WTC11 (cell line): Measurements from ENCODE around the gene RACGAP1. TPM values are rescaled to one million over a fixed set of nuclear protein-coding genes. Genes with fewer than 3 reads are reported as not detected.

Experiments used
- ATAC-seq: fragments of 200-7000 bp; cut with Tn5 transposase; 2 replicates; pipeline ENCODE4 v1.10.0; 2021; ENCODE audit warnings: mild to moderate bottlenecking, moderate library complexity
- CTCF ChIA-PET: fragments of 300-600 bp; sonication (Branson Sonifier 250); formaldehyde crosslinking; loops from one replicate; lab custom pipeline; 2021; ENCODE audit warnings: antibody characterized with exemption; lab: Charles Lee
- POLR2A ChIA-PET: fragments of 350-600 bp; sonication (Branson Sonifier 250); formaldehyde crosslinking; loops from one replicate; lab custom pipeline; 2021; ENCODE audit warnings: antibody characterized with exemption; lab: Charles Lee
- DNase-seq: peaks from one replicate; pipeline ENCODE4 v3.0.0; 2021; ENCODE audit warnings: low spot score
- H3K27ac Mint-ChIP-seq: 2 replicates; pipeline ENCODE4 v1.8.0; 2021; ENCODE audit warnings: mixed read lengths
- H3K27me3 Mint-ChIP-seq: 2 replicates; pipeline ENCODE4 v1.8.0; 2021; ENCODE audit warnings: low read depth, mild to moderate bottlenecking, moderate library complexity, mixed read lengths
- H3K36me3 Mint-ChIP-seq: 2 replicates; pipeline ENCODE4 v1.8.0; 2021; ENCODE audit warnings: mixed read lengths
- H3K4me1 Mint-ChIP-seq: 2 replicates; pipeline ENCODE4 v1.8.0; 2022; ENCODE audit warnings: mixed read lengths
- H3K4me3 Mint-ChIP-seq: 2 replicates; pipeline ENCODE4 v1.8.0; 2021; ENCODE audit warnings: mild to moderate bottlenecking, moderate library complexity, mixed read lengths
- H3K9me3 Mint-ChIP-seq: 2 replicates; pipeline ENCODE4 v1.8.0; 2021; ENCODE audit warnings: mixed read lengths
- ATF1 ChIP-seq: sonication (generic); formaldehyde crosslinking; IDR thresholded peaks from 2 replicates; pipeline ENCODE4 v1.8.1; 2023; ENCODE audit warnings: mild to moderate bottlenecking, moderate library complexity, missing genetic modification reagents
- ATF6 ChIP-seq: sonication (generic); formaldehyde crosslinking; IDR thresholded peaks from 2 replicates; pipeline ENCODE4 v1.8.1; 2023; ENCODE audit warnings: mild to moderate bottlenecking, missing genetic modification reagents
- E2F4 ChIP-seq: sonication (generic); formaldehyde crosslinking; IDR thresholded peaks from 2 replicates; pipeline ENCODE4 v1.8.1; 2022; ENCODE audit warnings: low read depth, mild to moderate bottlenecking, moderate library complexity, missing genetic modification reagents, borderline replicate concordance
- ELF4 ChIP-seq: sonication (generic); formaldehyde crosslinking; IDR thresholded peaks from 2 replicates; pipeline ENCODE4 v1.8.1; 2022; ENCODE audit warnings: low read depth, mild to moderate bottlenecking, moderate library complexity, missing genetic modification reagents
- EMX1 ChIP-seq: fragments of 250-450 bp; sonication (Bioruptor Pico); IDR thresholded peaks from 2 replicates; pipeline ENCODE4 v1.8.0; 2021; ENCODE audit warnings: mild to moderate bottlenecking
- ETV6 ChIP-seq: sonication (generic); formaldehyde crosslinking; IDR thresholded peaks from 2 replicates; pipeline ENCODE4 v1.8.1; 2022; ENCODE audit warnings: mild to moderate bottlenecking, missing genetic modification reagents
- HMGA2 ChIP-seq: fragments of 250-450 bp; sonication (Bioruptor Pico); IDR thresholded peaks from 2 replicates; pipeline ENCODE4 v1.4.0; 2021; ENCODE audit warnings: mild to moderate bottlenecking, moderate library complexity
- MLX ChIP-seq: sonication (generic); formaldehyde crosslinking; IDR thresholded peaks from 2 replicates; pipeline ENCODE4 v1.8.1; 2023; ENCODE audit warnings: mild to moderate bottlenecking, missing genetic modification reagents, moderate library complexity
- MXD4 ChIP-seq: fragments of 250-450 bp; sonication (Bioruptor Pico); IDR thresholded peaks from 2 replicates; pipeline ENCODE4 v1.8.0; 2021; ENCODE audit warnings: mild to moderate bottlenecking, moderate library complexity, borderline replicate concordance
- MYBL2 ChIP-seq: sonication (generic); formaldehyde crosslinking; IDR thresholded peaks from 2 replicates; pipeline ENCODE4 v1.8.1; 2023; ENCODE audit warnings: mild to moderate bottlenecking, moderate library complexity, missing genetic modification reagents
- NFE2L1 ChIP-seq: sonication (generic); formaldehyde crosslinking; IDR thresholded peaks from 2 replicates; pipeline ENCODE4 v1.8.1; 2023; ENCODE audit warnings: missing genetic modification reagents
- NR2C2 ChIP-seq: sonication (generic); formaldehyde crosslinking; IDR thresholded peaks from 2 replicates; pipeline ENCODE4 v1.8.0; 2022; ENCODE audit warnings: mild to moderate bottlenecking, missing genetic modification reagents
- OVOL2 ChIP-seq: fragments of 250-450 bp; sonication (Bioruptor Pico); IDR thresholded peaks from 2 replicates; pipeline ENCODE4 v1.9.0; 2021; ENCODE audit warnings: mild to moderate bottlenecking, borderline replicate concordance
- PREB ChIP-seq: sonication (generic); formaldehyde crosslinking; IDR thresholded peaks from 2 replicates; pipeline ENCODE4 v1.8.1; 2022; ENCODE audit warnings: mild to moderate bottlenecking, missing genetic modification reagents, moderate library complexity, borderline replicate concordance
- PRRX2 ChIP-seq: fragments of 250-450 bp; sonication (Bioruptor Pico); IDR thresholded peaks from 2 replicates; pipeline ENCODE4 v1.8.0; 2021; ENCODE audit warnings: mild to moderate bottlenecking
- SMAD4 ChIP-seq: sonication (generic); formaldehyde crosslinking; IDR thresholded peaks from 2 replicates; pipeline ENCODE4 v1.8.0; 2022; ENCODE audit warnings: mild to moderate bottlenecking, missing genetic modification reagents
- TEAD4 ChIP-seq: sonication (generic); formaldehyde crosslinking; IDR thresholded peaks from 2 replicates; pipeline ENCODE4 v1.8.0; 2022; ENCODE audit warnings: mild to moderate bottlenecking, missing genetic modification reagents
- USF1 ChIP-seq: sonication (generic); formaldehyde crosslinking; IDR thresholded peaks from 2 replicates; pipeline ENCODE4 v1.8.0; 2022; ENCODE audit warnings: mild to moderate bottlenecking, missing genetic modification reagents
- ZNF121 ChIP-seq: sonication (generic); formaldehyde crosslinking; IDR thresholded peaks from 2 replicates; pipeline ENCODE4 v1.8.0; 2023; ENCODE audit warnings: missing genetic modification reagents
- ZNF232 ChIP-seq: sonication (generic); formaldehyde crosslinking; IDR thresholded peaks from 2 replicates; pipeline ENCODE4 v1.8.0; 2022; ENCODE audit warnings: mild to moderate bottlenecking, missing genetic modification reagents
- ZNF317 ChIP-seq: sonication (generic); formaldehyde crosslinking; IDR thresholded peaks from 2 replicates; pipeline ENCODE4 v1.8.1; 2023; ENCODE audit warnings: low read depth, mild to moderate bottlenecking, moderate library complexity, missing genetic modification reagents, borderline replicate concordance
- ZNF671 ChIP-seq: fragments of 250-450 bp; sonication (Bioruptor Pico); IDR thresholded peaks from 2 replicates; pipeline ENCODE4 v1.8.0; 2021; ENCODE audit warnings: mild to moderate bottlenecking
- total RNA-seq: library from RNA; stranded (reverse); gene quantifications from 3 replicates; pipeline ENCODE4 v1.2.3, GENCODE V29; 2021

Gene RACGAP1
- total RNA-seq, 1 experiment from 2014 or later, result 87.7 TPM

- H3K4me1 Mint-ChIP-seq, result peaks cover 8% of the 10 kb centered on the region
- no peak for DNase-seq
- CTCF ChIA-PET, result interaction anchor here (0.8 to 10.9 kb wide), 7 partner anchors 10 to 120 kb away, joined by 3 to 219 read pairs (median 8); partner anchors contain the start of genes AQP6, COX14 and SMARCD1
- H3K9me3 Mint-ChIP-seq, result no peaks in the 10 kb centered on the region
- POLR2A ChIA-PET, result no interaction called here
- peaks cover 7% of the 10 kb centered on the region for H3K27me3 Mint-ChIP-seq
- TF ChIP-seq ETV6, result no peak
- no peaks in the 10 kb centered on the region for H3K36me3 Mint-ChIP-seq
- no peak overlapping the region for H3K27ac Mint-ChIP-seq
- no peak for ATAC-seq
- no peak overlapping the region for H3K4me3 Mint-ChIP-seq
Measured at GRCh38 chr12:50065726-50066310, 40.5 kb upstream of the RACGAP1 start.

- ChIA-PET POLR2A (no interaction called here), CTCF (interaction anchor here (0.6 to 10.9 kb wide), 7 partner anchors 8 to 196 kb away, joined by 3 to 219 read pairs (median 4); partner anchors contain the start of gene AQP6)
- Mint-ChIP-seq H3K36me3 (no peaks in the 10 kb centered on the region), H3K4me1 (no peaks in the 10 kb centered on the region), H3K9me3 (no peaks in the 10 kb centered on the region), H3K27ac (no peak overlapping the region), H3K4me3 (no peak overlapping the region), H3K27me3 (peaks cover 36% of the 10 kb centered on the region)
- ATAC-seq (no peak), DNase-seq (no peak)
- TF ChIP-seq PREB (CRISPR knock-in tag) (no peak), ZNF232 (CRISPR knock-in tag) (no peak)
Measured at GRCh38 chr12:50062728-50063460, 37.6 kb upstream of the RACGAP1 start.

GRCh38 chr12:50061946-50062686, 36.8 kb upstream of the RACGAP1 start:
- no peak for TF ChIP-seq OVOL2 (CRISPR knock-in tag)
- TF ChIP-seq ZNF232 (CRISPR knock-in tag), result no peak
- no peak for TF ChIP-seq HMGA2 (CRISPR knock-in tag)
- no peak for TF ChIP-seq NR2C2 (CRISPR knock-in tag)
- no peak for TF ChIP-seq ATF6 (CRISPR knock-in tag)
- no peak for TF ChIP-seq PRRX2 (CRISPR knock-in tag)
- TF ChIP-seq SMAD4 (CRISPR knock-in tag), result no peak
- no peak for TF ChIP-seq ATF1 (CRISPR knock-in tag)
- no peak for TF ChIP-seq EMX1
- TF ChIP-seq TEAD4 (CRISPR knock-in tag), result no peak
- ChIA-PET CTCF (interaction anchor here (1.2 to 10.9 kb wide), 5 partner anchors 8 to 195 kb away, joined by 3 to 219 read pairs (median 4); partner anchors contain the start of gene AQP6), POLR2A (no interaction called here)
- DNase-seq (no peak), ATAC-seq (no peak)
- Mint-ChIP-seq H3K4me1 (peaks cover under 1% of the 10 kb centered on the region), H3K36me3 (no peaks in the 10 kb centered on the region), H3K27me3 (peaks cover 39% of the 10 kb centered on the region), H3K27ac (no peak overlapping the region), H3K9me3 (no peaks in the 10 kb centered on the region), H3K4me3 (no peak overlapping the region)

- CTCF ChIA-PET, result interaction anchor here (1.1 to 5.3 kb wide), 2 partner anchors 9 to 94 kb away, joined by 5 to 39 read pairs; no protein-coding TSS in a partner anchor
- POLR2A ChIA-PET, result no interaction called here
- no peak for ATAC-seq
- no peaks in the 10 kb centered on the region for H3K9me3 Mint-ChIP-seq
- H3K27ac Mint-ChIP-seq, result no peak overlapping the region
- H3K4me3 Mint-ChIP-seq, result no peak overlapping the region
- DNase-seq, result no peak
- no peaks in the 10 kb centered on the region for H3K36me3 Mint-ChIP-seq
- peaks cover 49% of the 10 kb centered on the region for H3K27me3 Mint-ChIP-seq
- H3K4me1 Mint-ChIP-seq, result peaks cover 10% of the 10 kb centered on the region
- no peak for TF ChIP-seq E2F4 (CRISPR knock-in tag)
- TF ChIP-seq ZNF317, result no peak
- no peak for TF ChIP-seq USF1 (CRISPR knock-in tag)
- no peak for TF ChIP-seq ELF4 (CRISPR knock-in tag)
- no peak for TF ChIP-seq ZNF671 (CRISPR knock-in tag)
- TF ChIP-seq MYBL2, result no peak
- no peak for TF ChIP-seq MXD4 (CRISPR knock-in tag)
- no peak for TF ChIP-seq NFE2L1
- no peak for TF ChIP-seq MLX
- no peak for TF ChIP-seq ZNF232 (CRISPR knock-in tag)
- no peak for TF ChIP-seq ZNF121 (CRISPR knock-in tag)
Measured at GRCh38 chr12:50061171-50061570, 35.9 kb upstream of the RACGAP1 start.
